ENCODE measurements around the gene WBP11. TPM values are rescaled to one million over a fixed set of nuclear protein-coding genes. Genes with fewer than 3 reads are reported as not detected.

WBP11 gene
- total RNA-seq, 1 donor from 2014 or later = 86.3 TPM

DNA sequence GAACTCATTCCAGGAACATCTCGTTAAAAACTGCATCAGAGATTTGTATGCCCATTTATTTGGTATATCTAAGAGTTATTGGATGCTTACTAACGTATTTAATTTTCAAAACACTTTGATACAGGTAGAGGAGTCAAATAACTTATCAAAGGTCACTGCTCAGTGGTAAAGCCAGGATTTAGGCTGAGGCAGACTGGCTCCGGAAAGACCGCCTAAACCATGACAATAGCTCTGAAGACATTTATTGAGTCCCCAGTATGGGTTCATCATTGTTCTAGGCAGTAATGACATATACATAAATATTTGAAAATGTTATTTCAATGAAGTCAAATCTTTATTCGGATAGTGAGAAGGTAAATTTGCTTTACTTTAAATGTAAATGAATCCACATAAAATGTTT is 30.3 kb downstream of the WBP11 start:
- H3K27me3 Mint-ChIP-seq = peaks cover 13% of the 10 kb centered on the region
- TF ChIP-seq CTCF (conservative IDR thresholded peaks at IDR 0.05) = no peak
- H3K4me1 Mint-ChIP-seq (ENCODE audit: unreplicated experiment) = peaks cover 29% of the 10 kb centered on the region
- H3K36me3 Mint-ChIP-seq = peaks cover 38% of the 10 kb centered on the region
- H3K9me3 Mint-ChIP-seq = no peaks in the 10 kb centered on the region
- no peak for DNase-seq (ENCODE audit: extremely low spot score, unreplicated experiment)
- peak overlapping the region; percentile 50 for H3K27ac Mint-ChIP-seq
- peak overlapping the region; percentile 98 for H3K4me3 Mint-ChIP-seq

GRCh38 chr12:14771651-14772137 is 31.6 kb downstream of the WBP11 start:
- peak overlapping the region; percentile 95 for H3K4me3 Mint-ChIP-seq
- peaks cover 25% of the 10 kb centered on the region for H3K4me1 Mint-ChIP-seq (ENCODE audit: unreplicated experiment)
- TF ChIP-seq CTCF (conservative IDR thresholded peaks at IDR 0.05) = no peak
- peaks cover 50% of the 10 kb centered on the region for H3K36me3 Mint-ChIP-seq
- H3K9me3 Mint-ChIP-seq = peaks cover 4% of the 10 kb centered on the region
- peaks cover 13% of the 10 kb centered on the region for H3K27me3 Mint-ChIP-seq
- H3K27ac Mint-ChIP-seq = peak overlapping the region; percentile 96
- DNase-seq (ENCODE audit: extremely low spot score, unreplicated experiment) = no peak

- Mint-ChIP-seq H3K4me1 (ENCODE audit: unreplicated experiment) (peaks cover 15% of the 10 kb centered on the region), H3K36me3 (peaks cover 54% of the 10 kb centered on the region), H3K27me3 (peaks cover 13% of the 10 kb centered on the region), H3K9me3 (peaks cover 9% of the 10 kb centered on the region), H3K4me3 (peak overlapping the region; percentile 95), H3K27ac (peak overlapping the region; percentile 96)
- peak; percentile 90 for DNase-seq (ENCODE audit: extremely low spot score, unreplicated experiment)
- TF ChIP-seq CTCF (conservative IDR thresholded peaks at IDR 0.05) = no peak
Measured at GRCh38 chr12:14770496-14771461, 32.5 kb downstream of the WBP11 start.

- H3K36me3 Mint-ChIP-seq = peaks cover 55% of the 10 kb centered on the region
- H3K27me3 Mint-ChIP-seq = peaks cover 13% of the 10 kb centered on the region
- H3K9me3 Mint-ChIP-seq = peaks cover 13% of the 10 kb centered on the region
- H3K4me1 Mint-ChIP-seq (ENCODE audit: unreplicated experiment) = peaks cover 10% of the 10 kb centered on the region
- DNase-seq (ENCODE audit: extremely low spot score, unreplicated experiment) = peak; percentile 86
- TF ChIP-seq CTCF (conservative IDR thresholded peaks at IDR 0.05) = peak; percentile 88
- peak overlapping the region; percentile 96 for H3K27ac Mint-ChIP-seq
- H3K4me3 Mint-ChIP-seq = peak overlapping the region; percentile 95
Measured at GRCh38 chr12:14769969-14770495, 33.2 kb downstream of the WBP11 start.

- Mint-ChIP-seq H3K36me3 (peaks cover 52% of the 10 kb centered on the region), H3K27ac (peak overlapping the region; percentile 96)
- no peak for TF ChIP-seq CTCF (conservative IDR thresholded peaks at IDR 0.05)
Measured at GRCh38 chr12:14769466-14769968, 33.8 kb downstream of the WBP11 start.

More at GRCh38 chr12:14769466-14769968, 33.8 kb downstream of the WBP11 start:
- Mint-ChIP-seq H3K4me1 (ENCODE audit: unreplicated experiment) (peaks cover 10% of the 10 kb centered on the region), H3K4me3 (peak overlapping the region; percentile 95), H3K9me3 (peaks cover 13% of the 10 kb centered on the region), H3K27me3 (peaks cover 9% of the 10 kb centered on the region)
- DNase-seq (ENCODE audit: extremely low spot score, unreplicated experiment) = no peak
